GM20431 (cell line): ENCODE data around the gene PLBD1.

Experiments used
- in situ Hi-C: fragments of 300-500 bp; cut with MseI, MboI; formaldehyde crosslinking; loops from one replicate; pipeline ENCODE4 v1.15.0; 2020; ENCODE audit warnings: low sequenced_read_pairs; ENCODE audit not compliant: unreplicated experiment

PLBD1 gene

DNA sequence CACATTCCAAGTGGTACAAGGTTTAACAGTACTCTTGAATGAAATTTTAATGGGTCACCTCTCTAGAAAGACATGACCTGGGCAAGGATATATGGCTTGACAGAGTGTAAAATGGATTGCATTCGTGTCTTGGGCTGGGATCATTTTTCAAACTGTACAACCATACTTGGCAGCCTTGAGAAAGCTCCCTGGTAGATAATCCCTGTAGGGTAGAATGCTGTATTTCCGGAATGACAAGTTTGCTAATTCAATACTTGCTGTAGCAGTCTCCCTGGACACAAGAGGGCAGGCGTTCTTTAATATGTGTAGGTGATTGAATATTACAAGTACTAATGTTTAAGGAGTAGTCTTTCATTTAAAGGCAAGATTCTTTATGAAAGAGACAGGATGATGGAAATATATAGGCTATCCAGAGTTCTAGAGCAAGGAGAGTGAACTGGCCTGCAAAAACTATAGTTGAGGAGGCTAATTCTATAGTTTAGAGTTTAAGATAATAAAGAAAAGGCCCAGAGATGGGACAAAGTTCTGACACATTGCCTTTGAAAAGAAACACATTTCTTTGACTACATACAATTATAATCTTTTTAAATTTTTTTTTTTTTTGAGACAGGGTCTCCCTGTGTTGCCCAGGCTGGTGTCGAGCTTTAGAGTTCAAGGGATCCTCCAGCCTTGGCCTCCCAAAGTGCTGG, 53.4 kb downstream of the PLBD1 start:
- in situ Hi-C loops = no loop called here

DNA sequence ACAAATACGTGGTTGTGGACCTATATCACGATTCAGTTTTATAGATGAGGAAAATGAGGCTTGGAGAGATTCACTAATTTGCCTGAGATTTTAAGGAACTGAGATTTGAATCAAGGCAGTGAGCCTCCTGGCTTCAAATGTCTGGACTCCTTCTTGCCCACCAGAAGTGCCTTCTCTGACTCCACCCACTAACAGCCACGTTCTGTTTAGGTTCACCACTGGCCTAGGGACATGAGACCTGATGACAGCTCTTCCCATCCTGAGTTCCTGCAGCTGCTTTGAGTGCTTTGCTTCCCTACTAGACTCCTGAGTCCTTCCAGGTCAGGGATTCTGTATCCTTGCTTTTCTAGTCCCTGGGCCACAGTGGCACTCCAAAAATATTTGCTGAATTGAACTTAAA, 57.1 kb downstream of the PLBD1 start:
- in situ Hi-C loops = no loop called here

DNA sequence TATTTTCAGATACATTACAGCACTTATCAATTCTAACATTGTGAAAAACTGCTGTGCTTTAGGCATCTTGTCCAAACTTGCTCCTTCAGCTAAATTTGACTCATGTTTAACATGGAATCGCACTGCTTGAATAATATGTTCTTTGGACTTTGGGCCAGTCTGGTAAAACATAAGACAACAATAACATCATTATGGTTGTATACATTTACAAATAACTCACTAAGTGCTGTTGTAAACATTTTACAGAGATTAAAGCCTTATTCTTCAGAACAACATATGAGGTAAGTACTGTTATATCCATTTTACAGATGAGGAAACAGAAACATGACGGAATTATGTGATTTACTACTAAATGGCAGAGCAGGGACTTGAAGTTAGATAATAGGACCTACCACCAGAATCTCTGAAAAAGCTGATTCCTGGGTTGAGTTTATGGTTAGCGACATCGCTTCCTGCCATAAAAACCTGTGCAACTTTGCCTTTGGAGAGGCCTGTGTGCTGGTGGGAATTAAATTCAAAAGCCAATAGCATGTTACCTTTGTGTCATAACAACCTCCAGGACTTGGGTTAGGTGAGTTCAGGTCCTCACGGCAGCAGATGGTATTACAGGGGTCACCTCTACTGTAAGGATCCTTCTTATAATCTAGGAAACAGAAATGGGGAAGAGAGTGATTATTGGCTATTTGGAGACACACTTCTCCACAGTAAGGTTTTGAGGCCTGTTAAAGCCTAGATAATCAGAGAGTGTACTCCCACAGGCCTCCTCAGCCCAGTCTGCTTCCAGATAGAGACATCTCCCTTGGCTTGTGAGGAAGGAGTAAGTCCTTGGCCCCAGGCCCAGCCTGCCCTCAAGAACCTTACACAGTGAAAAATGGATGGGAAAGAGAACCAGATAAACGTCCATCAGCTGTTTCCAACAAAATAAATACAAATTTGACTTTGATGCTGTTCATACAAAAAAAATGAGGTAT, 61.8 kb downstream of the PLBD1 start:
- in situ Hi-C loops = no loop called here

DNA sequence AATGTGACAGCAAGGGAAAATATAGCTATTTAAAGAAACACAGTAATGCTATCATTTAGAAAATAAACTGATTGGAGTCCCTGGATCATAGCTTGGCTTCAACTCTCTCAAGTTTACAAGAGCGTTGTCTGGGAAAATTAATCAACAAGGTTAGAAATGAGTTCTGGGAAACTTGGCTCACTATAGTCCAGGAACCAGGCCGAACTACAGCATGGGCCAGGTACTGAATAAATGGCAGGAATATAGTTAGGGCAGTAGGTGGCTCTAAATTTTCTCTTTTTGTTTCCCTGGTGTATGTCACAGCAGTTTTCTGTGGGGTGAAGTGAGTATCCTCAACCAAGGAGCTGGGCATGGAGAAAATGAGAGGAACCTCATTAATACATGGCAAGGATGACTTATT, 72.4 kb downstream of the PLBD1 start:
- in situ Hi-C loops = no loop called here

DNA sequence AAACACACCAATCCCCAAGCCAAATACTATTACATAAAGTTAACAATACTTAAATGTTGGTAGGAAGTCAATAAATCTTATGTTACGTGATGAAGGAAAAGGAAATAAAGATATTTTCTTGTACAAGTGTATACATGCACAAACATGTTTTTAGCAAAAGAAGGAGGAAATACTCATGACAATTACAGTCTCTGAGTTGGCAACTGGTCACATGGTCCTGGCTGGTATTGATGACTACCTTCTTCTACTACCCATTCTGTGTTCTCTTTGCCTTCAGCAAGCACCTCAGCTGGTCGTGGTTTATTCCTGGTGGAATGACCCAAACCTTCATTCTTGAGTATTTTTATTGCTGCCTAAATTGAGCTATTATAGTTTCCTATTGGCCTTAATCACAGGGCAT, 84.8 kb downstream of the PLBD1 start:
- in situ Hi-C loops = no loop called here

DNA sequence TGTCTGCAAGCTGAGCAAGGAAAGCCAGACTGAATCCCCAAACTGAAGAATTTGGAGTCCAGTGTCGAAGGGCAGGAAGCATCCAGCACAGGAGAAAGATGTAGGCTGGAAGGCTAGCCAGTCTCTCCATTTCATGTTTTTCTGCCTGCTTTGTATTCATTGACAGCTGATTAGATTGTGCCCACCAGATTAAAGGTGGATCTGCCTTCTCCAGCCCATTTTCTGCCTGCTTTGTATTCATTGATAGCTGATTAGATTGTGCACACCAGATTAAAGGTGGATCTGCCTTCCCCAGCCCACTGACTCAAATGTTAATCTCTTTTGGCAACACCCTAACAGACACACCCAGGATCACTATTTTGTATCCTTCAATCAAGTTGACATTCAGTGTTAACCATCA, 85.3 kb downstream of the PLBD1 start:
- in situ Hi-C loops = no loop called here

DNA sequence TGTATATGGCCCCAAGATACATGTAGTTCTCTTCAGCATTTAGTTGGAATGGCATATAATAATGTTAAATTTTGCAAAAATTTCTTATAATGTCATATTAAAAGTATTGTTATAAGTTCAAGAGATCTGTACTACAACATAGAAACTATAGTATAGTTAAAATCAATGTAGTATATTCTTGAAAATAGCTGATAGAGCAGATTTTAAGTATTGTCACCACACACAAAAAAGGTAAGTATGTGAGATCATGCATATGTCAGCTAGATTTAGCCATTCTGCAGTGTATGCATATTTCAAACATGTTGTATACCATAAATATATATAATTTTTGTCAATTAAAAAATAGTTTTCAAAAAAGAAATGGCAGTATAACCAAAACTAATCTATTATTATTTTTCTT, 86.5 kb downstream of the PLBD1 start:
- in situ Hi-C loops = no loop called here

DNA sequence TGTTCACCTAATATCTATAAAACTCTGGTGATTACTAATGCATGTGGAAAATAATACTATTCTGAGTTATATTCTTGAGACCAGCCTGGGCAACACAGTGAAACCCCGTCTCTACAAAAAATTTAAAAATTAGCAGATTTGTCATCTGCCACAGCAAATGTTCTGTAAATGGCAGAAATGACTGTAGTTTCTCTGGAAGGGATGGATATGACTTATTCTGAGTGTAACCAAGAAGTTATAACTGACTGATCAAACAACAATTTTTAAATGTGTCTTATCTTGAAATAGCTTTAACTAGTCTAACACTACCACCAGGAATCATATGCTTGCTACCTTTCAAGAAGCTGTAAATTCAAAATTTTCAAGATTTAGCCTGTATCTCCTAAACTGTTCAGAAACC, 88.7 kb downstream of the PLBD1 start:
- in situ Hi-C loops = no loop called here

DNA sequence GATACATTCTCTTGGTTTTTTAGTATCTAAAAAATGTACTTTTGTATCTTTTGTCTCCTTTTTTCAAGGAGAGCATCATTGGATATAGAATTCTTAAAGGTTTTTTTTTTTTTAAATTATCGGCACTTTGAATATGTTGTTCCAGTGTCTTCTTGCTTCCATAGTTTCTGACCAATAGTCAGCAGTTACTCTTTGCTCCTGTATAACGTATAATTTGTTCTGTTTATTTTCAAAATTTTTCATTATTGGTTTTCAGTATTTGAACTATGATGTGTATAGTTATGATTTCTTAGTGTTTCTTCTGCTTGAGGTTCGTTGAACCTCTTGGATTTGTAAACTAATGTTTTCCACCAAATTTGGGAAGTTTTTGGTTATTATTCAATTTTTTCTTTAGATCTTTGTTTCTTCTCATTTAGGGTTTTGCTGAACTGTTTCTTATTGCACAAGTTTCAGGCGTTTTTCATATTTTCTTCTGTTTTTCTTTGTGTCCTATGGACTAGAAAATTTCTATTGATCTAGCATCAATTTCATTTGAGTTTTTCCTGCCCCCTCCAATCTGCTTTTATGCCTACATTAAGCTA, 93.9 kb downstream of the PLBD1 start:
- in situ Hi-C loops = no loop called here

DNA sequence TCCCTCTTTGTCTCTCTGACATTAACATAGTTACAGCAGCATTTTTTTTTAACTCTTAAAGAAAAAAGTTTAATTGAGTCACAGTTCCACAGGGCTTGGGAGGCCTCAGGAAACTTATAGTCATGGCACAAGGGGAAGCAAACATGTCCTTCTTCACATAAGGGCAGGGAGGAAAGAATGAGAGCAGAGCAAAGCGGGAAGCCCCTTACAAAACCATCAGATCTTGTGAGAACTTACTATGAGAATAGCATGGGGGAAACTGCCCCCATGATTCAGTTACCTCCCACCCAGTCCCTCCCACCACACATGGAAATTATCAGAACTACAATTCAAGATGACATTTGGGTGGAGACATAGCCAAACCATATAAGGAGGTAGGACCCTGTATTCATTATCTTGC, 96.2 kb downstream of the PLBD1 start:
- in situ Hi-C loops = no loop called here

DNA sequence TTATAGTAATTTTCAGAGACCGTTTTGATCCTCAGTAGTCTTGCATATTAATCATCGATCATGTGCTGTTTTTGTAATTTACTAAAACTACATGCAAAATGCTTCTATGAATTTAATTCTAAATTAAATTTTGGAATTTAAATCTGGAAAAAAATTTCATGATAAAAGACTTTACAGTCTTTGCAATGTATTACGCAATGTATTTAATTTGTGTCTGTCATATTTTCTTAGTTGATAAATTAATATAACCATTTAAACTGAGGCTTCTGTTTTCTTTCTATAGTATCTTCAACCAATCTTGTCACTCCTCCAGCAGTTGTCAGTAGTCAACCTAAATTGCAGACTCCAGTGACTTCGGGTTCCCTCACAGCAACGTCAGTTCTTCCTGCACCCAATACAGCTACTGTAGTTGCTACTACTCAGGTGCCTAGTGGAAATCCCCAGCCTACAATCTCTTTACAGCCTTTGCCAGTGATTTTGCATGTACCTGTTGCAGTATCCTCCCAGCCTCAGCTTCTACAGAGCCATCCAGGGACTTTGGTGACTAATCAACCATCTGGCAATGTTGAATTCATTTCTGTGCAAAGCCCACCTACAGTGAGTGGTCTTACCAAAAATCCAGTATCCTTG, 107.4 kb downstream of the PLBD1 start:
- in situ Hi-C loops = no loop called here

DNA sequence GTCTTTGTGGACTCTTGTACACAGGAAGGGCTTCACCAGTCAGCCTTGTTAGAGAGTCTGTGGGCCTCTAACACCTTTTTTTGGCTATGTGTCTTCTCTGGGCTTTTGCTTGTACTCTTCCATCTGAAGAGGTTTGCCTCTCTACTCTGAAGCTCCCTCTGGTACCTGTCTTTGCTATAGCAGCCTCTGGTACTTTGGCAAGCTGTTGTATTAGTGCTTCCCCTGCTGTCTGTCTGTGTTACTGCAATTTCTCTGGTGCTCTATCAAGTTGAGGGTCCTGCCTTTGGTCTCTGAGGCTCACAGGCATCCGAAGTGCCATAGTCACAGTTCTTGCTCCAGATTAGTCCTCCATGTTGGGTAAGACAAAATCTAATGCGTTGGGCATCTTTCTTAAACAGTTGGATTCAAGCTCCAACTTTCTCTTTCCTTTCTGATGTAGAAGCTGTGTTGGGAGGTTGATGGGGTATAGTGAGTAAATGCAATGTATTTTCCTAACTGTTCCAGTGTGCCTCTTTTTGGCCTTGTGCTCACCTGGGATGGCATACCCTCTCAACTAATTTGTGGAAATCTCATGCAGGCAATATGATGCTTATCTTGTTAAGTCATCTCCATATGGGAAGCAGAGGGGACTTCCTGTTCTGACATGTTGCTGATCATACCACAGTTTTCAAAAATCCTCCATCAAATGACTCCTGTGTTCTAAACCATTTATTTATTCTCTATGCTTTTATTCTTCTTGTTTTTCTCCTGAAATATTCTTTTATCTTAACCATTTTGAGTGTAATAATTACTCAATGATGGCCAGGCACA, 113.4 kb downstream of the PLBD1 start:
- in situ Hi-C loops = no loop called here
